HepG2 (cell line): ENCODE data around the gene TMEM229B. TPM values are rescaled to one million over a fixed set of nuclear protein-coding genes. Genes with fewer than 3 reads are reported as not detected.

ENCODE experiments used
- ELF4 ChIP-seq: sonication (generic); formaldehyde crosslinking; IDR thresholded peaks from 2 replicates; pipeline ENCODE4 v1.5.0; 2020; ENCODE audit warnings: missing genetic modification reagents, mild to moderate bottlenecking, moderate library complexity, borderline replicate concordance
- FIP1L1 ChIP-seq: fragments of 200-400 bp; formaldehyde crosslinking; IDR thresholded peaks from 2 replicates; pipeline ENCODE4 v1.6.1; 2018; ENCODE audit warnings: low read depth, mild to moderate bottlenecking, low read length, moderate library complexity, borderline replicate concordance; ENCODE audit not compliant: insufficient read depth
- HOXA3 ChIP-seq: sonication (generic); formaldehyde crosslinking; IDR thresholded peaks from 2 replicates; pipeline ENCODE4 v1.5.0; 2020; ENCODE audit warnings: missing genetic modification reagents
- POLR2AphosphoS5 ChIP-seq: IDR thresholded peaks from 2 replicates; pipeline ENCODE4 v1.6.1; 2012; ENCODE audit warnings: low read depth, low read length
- SALL1 ChIP-seq: sonication (generic); formaldehyde crosslinking; IDR thresholded peaks from 2 replicates; pipeline ENCODE4 v1.8.0; 2022; ENCODE audit warnings: mild to moderate bottlenecking, missing genetic modification reagents
- SMARCC2 ChIP-seq: fragments of 450-650 bp; IDR thresholded peaks from 2 replicates; pipeline ENCODE4 v1.6.1; 2017; ENCODE audit warnings: antibody characterized with exemption, mild to moderate bottlenecking
- SMC3 ChIP-seq: IDR thresholded peaks from 2 replicates; pipeline ENCODE4 v1.6.1; 2011; ENCODE audit warnings: low read length, improper control_type of control experiment
- ZBTB38 ChIP-seq: sonication (generic); formaldehyde crosslinking; IDR thresholded peaks from 2 replicates; pipeline ENCODE4 v1.5.1; 2020; ENCODE audit warnings: mild to moderate bottlenecking, missing genetic modification reagents
- ZNF224 ChIP-seq: sonication (generic); formaldehyde crosslinking; IDR thresholded peaks from 2 replicates; pipeline ENCODE4 v1.5.0; 2020; ENCODE audit warnings: mild to moderate bottlenecking, missing genetic modification reagents
- ZNF468 ChIP-seq: sonication (generic); formaldehyde crosslinking; IDR thresholded peaks from 2 replicates; pipeline ENCODE4 v1.8.0; 2022; ENCODE audit warnings: mild to moderate bottlenecking, moderate library complexity, missing genetic modification reagents
- ZNF747 ChIP-seq: sonication (generic); formaldehyde crosslinking; IDR thresholded peaks from 2 replicates; pipeline ENCODE4 v1.8.1; 2023; ENCODE audit warnings: missing genetic modification reagents, mild to moderate bottlenecking, borderline replicate concordance
- ZNF790 ChIP-seq: sonication (generic); formaldehyde crosslinking; IDR thresholded peaks from 2 replicates; pipeline ENCODE4 v1.8.0; 2022; ENCODE audit warnings: missing genetic modification reagents, mild to moderate bottlenecking, borderline replicate concordance
- polyA plus RNA-seq, 8 experiments: library from polyadenylated mRNA; depleted of rRNA in 3 of 8; stranded (reverse) in 7 of 8; unstranded in 1 of 8; fragments of >200 nt; fragmentation: Illumina TruSeq in 4 of 8; extraction: Trizol in 4 of 8; gene quantifications; 2 replicates each; pipeline versions ENCODE4 v1.2.1 to v1.2.3, GENCODE V29; 2011 to 2016; ENCODE audit warnings: low read depth in 4 of 8, missing spikeins in 1 of 8, mixed read lengths in 1 of 8; ENCODE audit not compliant: insufficient read depth in 1 of 8
- total RNA-seq, 5 experiments: library from RNA; depleted of rRNA; stranded (reverse); fragments of >200 nt; fragmentation: Illumina TruSeq; extraction: Trizol; gene quantifications; 2 replicates each; pipeline ENCODE4 v1.2.3, GENCODE V29; 2016; ENCODE audit warnings: low read depth in 1 of 5
- TF ChIP-seq, protein P1 (sequence below): sonication (generic); formaldehyde crosslinking; IDR thresholded peaks from 2 replicates; pipeline ENCODE4 v1.8.1; 2023; ENCODE audit warnings: mild to moderate bottlenecking, inconsistent platforms, moderate library complexity, missing genetic modification reagents, borderline replicate concordance
- TF ChIP-seq, protein P2 (sequence below): sonication (generic); formaldehyde crosslinking; IDR thresholded peaks from 2 replicates; pipeline ENCODE4 v1.5.1; 2020; ENCODE audit warnings: missing genetic modification reagents, mild to moderate bottlenecking, borderline replicate concordance
- TF ChIP-seq, protein P3 (sequence below): sonication (generic); formaldehyde crosslinking; IDR thresholded peaks from 2 replicates; pipeline ENCODE4 v1.4.0; 2020; ENCODE audit warnings: missing genetic modification reagents
- TF ChIP-seq, protein P4 (sequence below): sonication (generic); formaldehyde crosslinking; IDR thresholded peaks from 2 replicates; pipeline ENCODE4 v1.8.0; 2022; ENCODE audit warnings: missing genetic modification reagents, mild to moderate bottlenecking, borderline replicate concordance
- TF ChIP-seq, protein P5 (sequence below): sonication (generic); formaldehyde crosslinking; IDR thresholded peaks from 2 replicates; pipeline ENCODE4 v1.5.0; 2020; ENCODE audit warnings: missing genetic modification reagents

TMEM229B gene
- total and polyA plus RNA-seq, 2 of the 13 experiments (the other 11 are each of a cell fraction or from before 2014, with no cell fraction given) = 0.69 to 1.1 TPM

DNA sequence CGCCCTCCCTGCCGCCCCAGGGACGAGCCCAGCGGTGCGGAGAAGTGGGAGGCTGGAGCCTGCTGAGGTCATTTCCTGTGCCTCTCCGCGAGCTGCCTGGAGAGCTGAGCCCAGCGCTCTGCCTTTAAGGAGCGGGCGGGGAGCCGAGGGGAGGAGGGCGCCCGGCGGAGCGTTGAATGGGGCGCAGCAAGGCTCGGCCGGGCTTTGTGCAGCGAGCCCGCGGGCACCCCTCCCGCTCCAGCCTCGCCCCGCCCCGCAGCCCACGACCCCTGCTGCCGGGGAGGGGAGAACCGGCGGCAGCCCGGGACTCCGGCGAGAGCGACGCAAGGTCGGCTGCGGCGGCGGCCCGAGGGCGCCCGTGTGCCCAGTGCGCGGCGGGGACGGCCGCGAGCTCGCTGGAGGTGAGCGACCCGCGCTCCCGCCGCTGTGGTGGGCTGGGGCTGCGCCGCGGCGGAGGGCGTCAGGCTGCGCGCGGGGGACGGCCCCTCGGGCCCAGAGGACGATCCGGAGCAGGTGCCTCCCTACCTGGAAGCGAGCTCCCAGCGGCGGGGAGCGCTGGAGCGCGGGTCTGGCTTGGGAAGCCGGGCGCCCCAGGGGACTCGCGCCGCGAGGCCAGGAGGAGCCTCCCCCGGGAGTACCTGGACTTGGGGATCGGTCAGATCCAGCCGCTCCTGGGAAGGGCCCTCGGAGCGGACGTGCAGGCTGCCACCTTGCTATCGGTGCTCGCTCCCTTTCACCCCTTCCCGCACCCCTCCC is 44.7 kb upstream of the TMEM229B start, which contains the start of gene PLEKHH1 (continued):
- TF ChIP-seq ZNF468 (CRISPR knock-in tag) (no peak), ELF4 (CRISPR knock-in tag) (no peak), HOXA3 (CRISPR knock-in tag) (peak; percentile 40; the same call in 1 of the 2 replicates), SMC3 (no peak), SALL1 (peak; percentile 41; the same call in 1 of the 2 replicates), ZBTB38 (CRISPR knock-in tag) (peak; percentile 40; the same call in 1 of the 2 replicates), ZNF790 (CRISPR knock-in tag) (peak; percentile 59; the same call in 1 of the 2 replicates), POLR2AphosphoS5 (peak; percentile 61), ZNF747 (CRISPR knock-in tag) (no peak), ZNF224 (CRISPR knock-in tag) (peak; percentile 67; the same call in 1 of the 2 replicates), SMARCC2 (no peak), FIP1L1 (no peak)
- TF ChIP-seq, protein P1, sequence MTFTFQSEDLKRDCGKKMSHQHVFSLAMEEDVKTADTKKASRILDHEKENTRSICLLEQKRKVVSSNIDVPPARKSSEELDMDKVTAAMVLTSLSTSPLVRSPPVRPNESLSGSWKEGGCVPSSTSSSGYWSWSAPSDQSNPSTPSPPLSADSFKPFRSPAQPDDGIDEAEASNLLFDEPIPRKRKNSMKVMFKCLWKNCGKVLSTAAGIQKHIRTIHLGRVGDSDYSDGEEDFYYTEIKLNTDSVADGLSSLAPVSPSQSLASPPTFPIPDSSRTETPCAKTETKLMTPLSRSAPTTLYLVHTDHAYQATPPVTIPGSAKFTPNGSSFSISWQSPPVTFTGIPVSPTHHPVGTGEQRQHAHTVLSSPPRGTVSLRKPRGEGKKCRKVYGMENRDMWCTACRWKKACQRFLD (CRISPR knock-in tag) = no peak
- TF ChIP-seq, protein P2, sequence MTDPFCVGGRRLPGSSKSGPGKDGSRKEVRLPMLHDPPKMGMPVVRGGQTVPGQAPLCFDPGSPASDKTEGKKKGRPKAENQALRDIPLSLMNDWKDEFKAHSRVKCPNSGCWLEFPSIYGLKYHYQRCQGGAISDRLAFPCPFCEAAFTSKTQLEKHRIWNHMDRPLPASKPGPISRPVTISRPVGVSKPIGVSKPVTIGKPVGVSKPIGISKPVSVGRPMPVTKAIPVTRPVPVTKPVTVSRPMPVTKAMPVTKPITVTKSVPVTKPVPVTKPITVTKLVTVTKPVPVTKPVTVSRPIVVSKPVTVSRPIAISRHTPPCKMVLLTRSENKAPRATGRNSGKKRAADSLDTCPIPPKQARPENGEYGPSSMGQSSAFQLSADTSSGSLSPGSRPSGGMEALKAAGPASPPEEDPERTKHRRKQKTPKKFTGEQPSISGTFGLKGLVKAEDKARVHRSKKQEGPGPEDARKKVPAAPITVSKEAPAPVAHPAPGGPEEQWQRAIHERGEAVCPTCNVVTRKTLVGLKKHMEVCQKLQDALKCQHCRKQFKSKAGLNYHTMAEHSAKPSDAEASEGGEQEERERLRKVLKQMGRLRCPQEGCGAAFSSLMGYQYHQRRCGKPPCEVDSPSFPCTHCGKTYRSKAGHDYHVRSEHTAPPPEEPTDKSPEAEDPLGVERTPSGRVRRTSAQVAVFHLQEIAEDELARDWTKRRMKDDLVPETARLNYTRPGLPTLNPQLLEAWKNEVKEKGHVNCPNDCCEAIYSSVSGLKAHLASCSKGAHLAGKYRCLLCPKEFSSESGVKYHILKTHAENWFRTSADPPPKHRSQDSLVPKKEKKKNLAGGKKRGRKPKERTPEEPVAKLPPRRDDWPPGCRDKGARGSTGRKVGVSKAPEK = no peak
- TF ChIP-seq, protein P3, sequence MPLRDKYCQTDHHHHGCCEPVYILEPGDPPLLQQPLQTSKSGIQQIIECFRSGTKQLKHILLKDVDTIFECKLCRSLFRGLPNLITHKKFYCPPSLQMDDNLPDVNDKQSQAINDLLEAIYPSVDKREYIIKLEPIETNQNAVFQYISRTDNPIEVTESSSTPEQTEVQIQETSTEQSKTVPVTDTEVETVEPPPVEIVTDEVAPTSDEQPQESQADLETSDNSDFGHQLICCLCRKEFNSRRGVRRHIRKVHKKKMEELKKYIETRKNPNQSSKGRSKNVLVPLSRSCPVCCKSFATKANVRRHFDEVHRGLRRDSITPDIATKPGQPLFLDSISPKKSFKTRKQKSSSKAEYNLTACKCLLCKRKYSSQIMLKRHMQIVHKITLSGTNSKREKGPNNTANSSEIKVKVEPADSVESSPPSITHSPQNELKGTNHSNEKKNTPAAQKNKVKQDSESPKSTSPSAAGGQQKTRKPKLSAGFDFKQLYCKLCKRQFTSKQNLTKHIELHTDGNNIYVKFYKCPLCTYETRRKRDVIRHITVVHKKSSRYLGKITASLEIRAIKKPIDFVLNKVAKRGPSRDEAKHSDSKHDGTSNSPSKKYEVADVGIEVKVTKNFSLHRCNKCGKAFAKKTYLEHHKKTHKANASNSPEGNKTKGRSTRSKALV (CRISPR knock-in tag) = peak; percentile 87
- TF ChIP-seq, protein P4, sequence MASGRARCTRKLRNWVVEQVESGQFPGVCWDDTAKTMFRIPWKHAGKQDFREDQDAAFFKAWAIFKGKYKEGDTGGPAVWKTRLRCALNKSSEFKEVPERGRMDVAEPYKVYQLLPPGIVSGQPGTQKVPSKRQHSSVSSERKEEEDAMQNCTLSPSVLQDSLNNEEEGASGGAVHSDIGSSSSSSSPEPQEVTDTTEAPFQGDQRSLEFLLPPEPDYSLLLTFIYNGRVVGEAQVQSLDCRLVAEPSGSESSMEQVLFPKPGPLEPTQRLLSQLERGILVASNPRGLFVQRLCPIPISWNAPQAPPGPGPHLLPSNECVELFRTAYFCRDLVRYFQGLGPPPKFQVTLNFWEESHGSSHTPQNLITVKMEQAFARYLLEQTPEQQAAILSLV (CRISPR knock-in tag) = peak; percentile 18; the same call in 1 of the 2 replicates
- TF ChIP-seq, protein P5, sequence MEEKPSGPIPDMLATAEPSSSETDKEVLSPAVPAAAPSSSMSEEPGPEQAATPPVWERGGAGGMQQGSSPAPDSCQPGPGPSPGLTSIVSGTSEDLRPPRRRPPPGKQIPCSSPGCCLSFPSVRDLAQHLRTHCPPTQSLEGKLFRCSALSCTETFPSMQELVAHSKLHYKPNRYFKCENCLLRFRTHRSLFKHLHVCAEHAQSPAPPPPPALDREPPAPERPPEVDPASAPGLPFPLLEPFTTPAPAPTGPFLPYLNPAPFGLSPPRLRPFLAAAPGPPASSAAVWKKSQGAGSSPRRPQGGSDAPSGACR (CRISPR knock-in tag) = no peak
